ENCODE results near the gene GLCCI1.

- TF ChIP-seq ZNF274 (IDR thresholded peaks at IDR 0.05; ENCODE audit: low read depth, low read length) (no peak), SUZ12 (IDR thresholded peaks at IDR 0.05; ENCODE audit: extremely low read depth, insufficient read depth, insufficient read length) (no peak), YY1 (IDR thresholded peaks at IDR 0.05; ENCODE audit: insufficient read depth, insufficient read length) (no peak)
Measured at GRCh38 chr7:8051373-8051772, 82.8 kb downstream of the GLCCI1 start.

All from NT2/D1 (cell line).